Dendritic cell treated with granulocyte-macrophage colony-stimulating factor and Interleukin-4, amounts not matched to agents 40 ng/mL and 50 ng/mL, for 4 days (primary cell): Measurements from ENCODE around the gene HELZ2.
"Not testable (repeated sequence)": the region's sequence is repeated elsewhere in the genome, so short reads cannot be mapped to it uniquely, and the experiment has no call there.

Source experiments
- H3K27ac Mint-ChIP-seq: one replicate; pipeline ENCODE4 v1.8.0; 2022; ENCODE audit warnings: mild to moderate bottlenecking, mixed read lengths
- H3K27me3 Mint-ChIP-seq: one replicate; pipeline ENCODE4 v1.8.0; 2022; ENCODE audit warnings: mild to moderate bottlenecking, mixed read lengths
- H3K36me3 Mint-ChIP-seq: one replicate; pipeline ENCODE4 v1.8.0; 2022; ENCODE audit warnings: low read depth, mixed read lengths
- H3K4me1 Mint-ChIP-seq: one replicate; pipeline ENCODE4 v1.8.0; 2022; ENCODE audit warnings: low read depth, mixed read lengths
- H3K4me3 Mint-ChIP-seq: one replicate; pipeline ENCODE4 v1.8.0; 2022; ENCODE audit warnings: mild to moderate bottlenecking, moderate library complexity, mixed read lengths
- H3K9me3 Mint-ChIP-seq: one replicate; pipeline ENCODE4 v1.8.0; 2022; ENCODE audit warnings: mixed read lengths
- intact Hi-C: fragments of 100-400 bp; cut with micrococcal nuclease; formaldehyde crosslinking; loops from one replicate; pipeline ENCODE4 v1.15.0; 2022

The HELZ2 gene

GRCh38 chr20:63574156-63574828 lies at the start of gene HELZ2:
TSS of gene HELZ2 (minus strand) at chr20:63574239. CDS start at chr20:63572385, 1,854 bp downstream.
- Mint-ChIP-seq H3K9me3 (no peaks in the 10 kb centered on the region), H3K27me3 (peaks cover 72% of the 10 kb centered on the region), H3K4me1 (peaks cover 18% of the 10 kb centered on the region), H3K27ac (peak within 1 kb of the TSS; percentile 85), H3K36me3 (peaks cover 16% of the 10 kb centered on the region), H3K4me3 (peak within 1 kb of the TSS; percentile 86)
- intact Hi-C loops, result no loop called here

- H3K4me1 Mint-ChIP-seq, result peaks cover 26% of the 10 kb centered on the region
- H3K36me3 Mint-ChIP-seq, result peaks cover 42% of the 10 kb centered on the region
- peak overlapping the region; percentile 33 for H3K27ac Mint-ChIP-seq
- intact Hi-C loops, result no loop called here
- H3K4me3 Mint-ChIP-seq, result no peak overlapping the region
- no peaks in the 10 kb centered on the region for H3K27me3 Mint-ChIP-seq
- no peaks in the 10 kb centered on the region for H3K9me3 Mint-ChIP-seq
Observed at GRCh38 chr20:63622732-63623131, 48.7 kb upstream of the HELZ2 start.

GRCh38 chr20:63622096-63622495 lies 48.1 kb upstream of the HELZ2 start:
- H3K4me3 Mint-ChIP-seq, result no peak overlapping the region
- peak overlapping the region; percentile 33 for H3K27ac Mint-ChIP-seq
- H3K9me3 Mint-ChIP-seq, result no peaks in the 10 kb centered on the region
- H3K27me3 Mint-ChIP-seq, result no peaks in the 10 kb centered on the region
- H3K4me1 Mint-ChIP-seq, result peaks cover 26% of the 10 kb centered on the region
- H3K36me3 Mint-ChIP-seq, result peaks cover 42% of the 10 kb centered on the region
- intact Hi-C loops, result no loop called here

- Mint-ChIP-seq H3K27me3 (no peaks in the 10 kb centered on the region), H3K36me3 (peaks cover 53% of the 10 kb centered on the region), H3K4me1 (peaks cover 26% of the 10 kb centered on the region), H3K4me3 (no peak overlapping the region), H3K9me3 (no peaks in the 10 kb centered on the region), H3K27ac (no peak overlapping the region)
- intact Hi-C loops, result no loop called here
Observed at GRCh38 chr20:63620991-63621390, 47.0 kb upstream of the HELZ2 start.

GRCh38 chr20:63619505-63619904 lies 45.5 kb upstream of the HELZ2 start:
- intact Hi-C loops, result no loop called here
- peaks cover 68% of the 10 kb centered on the region for H3K36me3 Mint-ChIP-seq
- no peaks in the 10 kb centered on the region for H3K27me3 Mint-ChIP-seq
- peaks cover 13% of the 10 kb centered on the region for H3K4me1 Mint-ChIP-seq
- H3K9me3 Mint-ChIP-seq, result peaks cover 6% of the 10 kb centered on the region
- no peak overlapping the region for H3K4me3 Mint-ChIP-seq
- H3K27ac Mint-ChIP-seq, result no peak overlapping the region

- Mint-ChIP-seq H3K4me1 (peaks cover 11% of the 10 kb centered on the region), H3K27ac (no peak overlapping the region), H3K27me3 (no peaks in the 10 kb centered on the region), H3K36me3 (peaks cover 70% of the 10 kb centered on the region), H3K9me3 (peaks cover 8% of the 10 kb centered on the region), H3K4me3 (no peak overlapping the region)
- intact Hi-C loops, result no loop called here
Observed at GRCh38 chr20:63619086-63619485, 45.0 kb upstream of the HELZ2 start.

GRCh38 chr20:63618291-63618980 lies 44.4 kb upstream of the HELZ2 start:
- Mint-ChIP-seq H3K36me3 (peaks cover 77% of the 10 kb centered on the region), H3K27ac (no peak overlapping the region), H3K4me3 (no peak overlapping the region), H3K4me1 (peaks cover 16% of the 10 kb centered on the region), H3K27me3 (no peaks in the 10 kb centered on the region), H3K9me3 (peaks cover 8% of the 10 kb centered on the region)
- intact Hi-C loops, result no loop called here

GRCh38 chr20:63617876-63618265 lies 43.8 kb upstream of the HELZ2 start:
- H3K27ac Mint-ChIP-seq, result no peak overlapping the region
- peaks cover 8% of the 10 kb centered on the region for H3K9me3 Mint-ChIP-seq
- H3K27me3 Mint-ChIP-seq, result no peaks in the 10 kb centered on the region
- peaks cover 21% of the 10 kb centered on the region for H3K4me1 Mint-ChIP-seq
- intact Hi-C loops, result no loop called here
- peaks cover 74% of the 10 kb centered on the region for H3K36me3 Mint-ChIP-seq
- no peak overlapping the region for H3K4me3 Mint-ChIP-seq

- peaks cover 22% of the 10 kb centered on the region for H3K4me1 Mint-ChIP-seq
- no peak overlapping the region for H3K27ac Mint-ChIP-seq
- H3K9me3 Mint-ChIP-seq, result peaks cover 8% of the 10 kb centered on the region
- no peaks in the 10 kb centered on the region for H3K27me3 Mint-ChIP-seq
- peaks cover 71% of the 10 kb centered on the region for H3K36me3 Mint-ChIP-seq
- H3K4me3 Mint-ChIP-seq, result no peak overlapping the region
- intact Hi-C loops, result no loop called here
Observed at GRCh38 chr20:63617092-63617875, 43.2 kb upstream of the HELZ2 start.

GRCh38 chr20:63613863-63614594 lies 40.0 kb upstream of the HELZ2 start:
- not testable (repeated sequence) for H3K27ac Mint-ChIP-seq, H3K4me3 Mint-ChIP-seq, H3K27me3 Mint-ChIP-seq, H3K9me3 Mint-ChIP-seq
- H3K4me1 Mint-ChIP-seq, result peaks cover 44% of the 10 kb centered on the region
- intact Hi-C loops, result loop anchor here (5.0 kb wide), 1 partner anchor 47 kb away; no protein-coding TSS in a partner anchor
- H3K36me3 Mint-ChIP-seq, result peaks cover 75% of the 10 kb centered on the region

GRCh38 chr20:63612276-63612931 lies 38.4 kb upstream of the HELZ2 start:
- H3K36me3 Mint-ChIP-seq, result peaks cover 59% of the 10 kb centered on the region
- no peaks in the 10 kb centered on the region for H3K27me3 Mint-ChIP-seq
- H3K4me3 Mint-ChIP-seq, result peak overlapping the region; percentile 60
- intact Hi-C loops, result loop anchor here (5.0 kb wide), 1 partner anchor 45 kb away; no protein-coding TSS in a partner anchor
- peaks cover 8% of the 10 kb centered on the region for H3K9me3 Mint-ChIP-seq
- H3K27ac Mint-ChIP-seq, result peak overlapping the region; percentile 87
- H3K4me1 Mint-ChIP-seq, result peaks cover 44% of the 10 kb centered on the region

GRCh38 chr20:63611646-63612045 lies 37.6 kb upstream of the HELZ2 start:
- peaks cover 8% of the 10 kb centered on the region for H3K9me3 Mint-ChIP-seq
- no peak overlapping the region for H3K4me3 Mint-ChIP-seq
- intact Hi-C loops, result loop anchor here (5.0 kb wide), 1 partner anchor 44 kb away; no protein-coding TSS in a partner anchor
- H3K4me1 Mint-ChIP-seq, result peaks cover 49% of the 10 kb centered on the region
- H3K27me3 Mint-ChIP-seq, result no peaks in the 10 kb centered on the region
- H3K27ac Mint-ChIP-seq, result peak overlapping the region; percentile 87
- peaks cover 51% of the 10 kb centered on the region for H3K36me3 Mint-ChIP-seq
